ENCODE data around the gene CCDC106. TPM values are rescaled to one million over a fixed set of nuclear protein-coding genes. Genes with fewer than 3 reads are reported as not detected.

The CCDC106 gene
- total RNA-seq, 2 donors from 2014 or later = 17.4 to 19.4 TPM

- no peak for ATAC-seq
- intact Hi-C loops (cut with DNase I) = no loop called here
- DNase-seq = no peak
Observed at GRCh38 chr19:55658846-55659459, 10.9 kb downstream of the CCDC106 start.

- no peak for ATAC-seq
- intact Hi-C loops (cut with DNase I) = no loop called here
- DNase-seq = no peak
Observed at GRCh38 chr19:55659822-55660221, 11.8 kb downstream of the CCDC106 start.

- no peak for DNase-seq
- intact Hi-C loops (cut with DNase I) = no loop called here
- no peak for ATAC-seq
Observed at GRCh38 chr19:55660404-55660803, 12.4 kb downstream of the CCDC106 start.

- no peak for DNase-seq
- intact Hi-C loops (cut with DNase I) = no loop called here
- ATAC-seq = no peak
Observed at GRCh38 chr19:55660991-55661390, 13.0 kb downstream of the CCDC106 start.

- no peak for ATAC-seq
- no peak for DNase-seq
- intact Hi-C loops (cut with DNase I) = no loop called here
Observed at GRCh38 chr19:55661826-55662225, 13.8 kb downstream of the CCDC106 start.

GRCh38 chr19:55663846-55664536 is 16.0 kb downstream of the CCDC106 start:
- ATAC-seq (no peak), DNase-seq (no peak)
- intact Hi-C loops (cut with DNase I) = no loop called here

- intact Hi-C loops (cut with DNase I) = no loop called here
- ATAC-seq (no peak), DNase-seq (no peak)
Observed at GRCh38 chr19:55666343-55667005, 18.5 kb downstream of the CCDC106 start.

- ATAC-seq (no peak), DNase-seq (no peak)
- intact Hi-C loops (cut with DNase I) = no loop called here
Observed at GRCh38 chr19:55667006-55667381, 19.0 kb downstream of the CCDC106 start.

GRCh38 chr19:55667511-55667910 is 19.5 kb downstream of the CCDC106 start:
- DNase-seq = no peak
- ATAC-seq = no peak
- intact Hi-C loops (cut with DNase I) = no loop called here

GRCh38 chr19:55667958-55668357 is 19.9 kb downstream of the CCDC106 start:
- no peak for ATAC-seq
- intact Hi-C loops (cut with DNase I) = no loop called here

GRCh38 chr19:55668603-55669348 is 20.8 kb downstream of the CCDC106 start:
- DNase-seq (no peak), ATAC-seq (no peak)
- intact Hi-C loops (cut with DNase I) = no loop called here

More at GRCh38 chr19:55667958-55668357, 19.9 kb downstream of the CCDC106 start:
- DNase-seq = no peak

GRCh38 chr19:55669418-55670279 is 21.6 kb downstream of the CCDC106 start:
- ATAC-seq (no peak), DNase-seq (no peak)
- intact Hi-C loops (cut with DNase I) = no loop called here

GRCh38 chr19:55670280-55671053 is 22.5 kb downstream of the CCDC106 start:
- ATAC-seq = no peak
- intact Hi-C loops (cut with DNase I) = no loop called here
- DNase-seq = no peak

- intact Hi-C loops (cut with DNase I) = no loop called here
- no peak for DNase-seq
- no peak for ATAC-seq
Observed at GRCh38 chr19:55671054-55671378, 23.0 kb downstream of the CCDC106 start.

- no peak for DNase-seq
- no peak for ATAC-seq
- intact Hi-C loops (cut with DNase I) = no loop called here
Observed at GRCh38 chr19:55672418-55672817, 24.4 kb downstream of the CCDC106 start.

GRCh38 chr19:55673465-55673864 is 25.5 kb downstream of the CCDC106 start:
- intact Hi-C loops (cut with DNase I) = no loop called here
- DNase-seq = no peak
- no peak for ATAC-seq

- DNase-seq (no peak), ATAC-seq (no peak)
- intact Hi-C loops (cut with DNase I) = no loop called here
Observed at GRCh38 chr19:55673889-55674288, 25.9 kb downstream of the CCDC106 start.

GRCh38 chr19:55674459-55674840 is 26.4 kb downstream of the CCDC106 start:
- DNase-seq (no peak), ATAC-seq (peak in 1 of 2 donors; percentile 1)
- intact Hi-C loops (cut with DNase I) = no loop called here

Measured in left cardiac atrium (tissue), 4 donors.